Measurements from ENCODE around the gene CBR3. TPM values are rescaled to one million over a fixed set of nuclear protein-coding genes. Genes with fewer than 3 reads are reported as not detected.
A peak's percentile ranks its signal among the peaks of the same experiment; 100 is the strongest.

The CBR3 gene
- total RNA-seq, 2 donors from 2014 or later: 19.3 to 27.6 TPM

- H3K27me3 ChIP-seq (replicated peaks; ENCODE audit: insufficient read depth): no peaks in the 10 kb centered on the region
- H3K4me1 ChIP-seq (ENCODE audit: control insufficient read depth in 1 of 2, low read depth in 2 of 2): peaks cover 9 to 14% of the 10 kb centered on the region in 2 donors
- ATAC-seq (ENCODE audit: insufficient number of reproducible peaks, low FRiP score, low read depth) (no peak), DNase-seq (ENCODE audit: low spot score) (no peak)
- H3K9me3 ChIP-seq: no peaks in the 10 kb centered on the region
- H3K36me3 ChIP-seq: no peaks in the 10 kb centered on the region
- H3K4me3 ChIP-seq: no peak overlapping the region
- no peak for TF ChIP-seq CTCF (IDR thresholded peaks at IDR 0.05)
- H3K27ac ChIP-seq: no peak overlapping the region
Measured at GRCh38 chr21:36148886-36149285, 14.0 kb downstream of the CBR3 start.

DNA sequence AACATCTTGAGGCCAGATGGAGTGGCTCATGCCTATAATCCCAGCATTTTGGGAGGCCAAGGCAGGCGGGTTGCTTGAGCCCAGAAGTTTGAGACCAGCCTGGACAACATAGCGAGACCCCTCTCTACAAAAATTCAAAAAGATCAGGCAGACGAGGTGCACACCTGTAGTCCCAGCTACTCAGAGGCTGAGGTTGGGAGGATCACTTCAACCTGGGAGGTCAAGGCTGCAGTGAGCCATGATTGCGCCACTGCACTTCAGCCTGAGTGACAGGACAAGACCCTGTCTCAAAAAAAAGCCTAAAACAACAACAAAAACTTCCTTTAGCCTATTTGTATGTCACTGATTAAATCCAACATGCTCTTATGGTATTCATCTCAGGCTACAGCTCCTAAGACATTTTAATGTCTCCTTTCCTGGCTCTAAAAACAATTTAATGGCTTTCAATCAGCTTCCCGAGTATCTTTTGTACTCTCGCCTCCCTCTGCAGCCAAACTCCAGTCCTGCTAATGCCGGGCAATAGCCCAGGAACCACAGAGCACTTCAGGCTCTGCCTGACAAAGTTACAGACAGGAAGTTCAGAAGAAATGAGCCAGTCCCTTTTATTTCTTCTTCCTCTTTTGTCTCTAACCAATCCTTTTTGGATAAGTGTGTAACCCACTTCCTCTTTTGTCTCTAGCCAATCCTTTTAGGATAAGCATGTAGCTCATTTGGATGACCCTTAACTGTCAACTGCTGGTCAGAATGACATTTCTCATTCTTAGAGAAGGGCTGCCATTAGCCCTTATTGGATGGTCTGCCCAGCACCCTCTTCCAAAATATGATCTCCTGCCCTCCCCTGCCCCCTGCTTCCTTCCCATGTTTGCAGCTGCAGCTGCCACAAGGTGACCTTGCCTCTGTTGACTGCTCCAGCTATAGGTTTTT is 15.2 kb downstream of the CBR3 start:
- H3K9me3 ChIP-seq: no peaks in the 10 kb centered on the region
- H3K36me3 ChIP-seq: no peaks in the 10 kb centered on the region
- peak overlapping the region; percentile 68 to 85 for H3K27ac ChIP-seq
- DNase-seq (ENCODE audit: low spot score) (no peak), ATAC-seq (ENCODE audit: insufficient number of reproducible peaks, low FRiP score, low read depth) (no peak)
- H3K4me3 ChIP-seq: no peak overlapping the region
- H3K4me1 ChIP-seq (ENCODE audit: control insufficient read depth in 1 of 2, low read depth in 2 of 2): peaks cover 9 to 15% of the 10 kb centered on the region in 2 donors
- no peaks in the 10 kb centered on the region for H3K27me3 ChIP-seq (replicated peaks; ENCODE audit: insufficient read depth)
- no peak for TF ChIP-seq CTCF (IDR thresholded peaks at IDR 0.05)

DNA sequence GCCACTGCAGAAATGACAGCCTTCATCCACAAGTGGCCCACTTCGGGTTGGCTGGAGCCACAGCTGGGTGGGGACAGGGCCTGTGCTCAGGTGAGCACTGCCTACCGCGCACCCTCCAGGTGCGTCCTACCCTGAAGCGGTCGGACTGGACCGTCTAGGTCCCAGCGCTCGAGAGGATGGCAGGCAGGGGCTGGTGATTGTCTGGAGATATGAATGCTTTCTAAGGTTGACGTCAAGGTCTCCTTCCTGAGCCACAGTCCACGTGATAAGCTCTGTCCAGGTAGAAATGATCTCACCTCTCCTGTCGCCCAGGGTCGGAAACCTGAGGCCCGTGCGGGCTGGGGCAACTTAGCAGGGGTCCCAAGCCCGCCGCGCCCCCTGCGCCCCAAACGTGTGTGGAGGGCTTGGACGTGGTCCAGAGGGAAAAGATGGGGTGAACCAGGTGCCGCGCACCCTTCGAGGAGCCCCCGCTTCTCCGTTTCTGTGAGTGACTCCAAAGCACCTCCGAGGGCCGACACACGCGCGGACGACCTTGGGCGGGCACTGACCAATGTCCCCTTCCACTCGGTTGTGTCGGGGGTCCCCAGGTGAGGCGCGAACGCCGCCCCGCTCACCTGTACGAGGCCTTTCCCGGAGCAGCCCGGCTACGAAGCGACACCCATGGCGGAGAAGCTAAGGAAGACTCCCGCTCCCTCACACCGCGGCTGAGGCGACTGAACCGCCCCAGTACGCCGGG is 20.9 kb downstream of the CBR3 start:
- ATAC-seq (ENCODE audit: insufficient number of reproducible peaks, low FRiP score, low read depth): no peak
- Histone ChIP-seq H3K4me1 (ENCODE audit: control insufficient read depth in 1 of 2, low read depth in 2 of 2) (peaks cover 5 to 15% of the 10 kb centered on the region in 2 donors), H3K4me3 (peak overlapping the region; percentile 82), H3K27ac (peak overlapping the region; percentile 1 to 44), H3K36me3 (no peaks in the 10 kb centered on the region), H3K9me3 (no peaks in the 10 kb centered on the region), H3K27me3 (replicated peaks; ENCODE audit: insufficient read depth) (no peaks in the 10 kb centered on the region)
- no peak for TF ChIP-seq CTCF (IDR thresholded peaks at IDR 0.05)
- DNase-seq (ENCODE audit: low spot score): no peak

DNA sequence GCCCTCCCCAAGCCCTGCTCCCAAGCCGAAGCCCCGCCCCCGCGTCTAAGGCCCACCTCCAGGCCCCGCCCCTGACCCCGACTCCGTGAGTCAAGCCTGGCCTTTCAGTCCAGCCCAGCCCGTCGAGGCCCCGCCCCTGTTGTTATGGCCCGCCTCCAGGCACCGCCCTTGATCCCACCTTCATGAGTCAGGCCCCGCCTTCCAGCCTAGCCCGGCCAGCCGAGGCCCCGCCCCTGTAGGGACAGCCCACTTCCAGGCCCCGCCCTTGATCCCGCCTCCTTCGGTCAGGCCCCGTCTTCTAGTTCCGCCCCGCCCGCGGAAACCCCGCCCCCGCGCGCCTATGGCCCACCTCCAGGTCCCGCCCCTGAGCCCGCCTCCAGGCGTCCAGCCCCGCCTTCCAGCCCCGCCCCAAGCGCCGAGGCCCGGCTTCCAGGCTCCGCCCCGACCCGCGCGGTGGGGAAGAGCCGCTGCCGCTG is 21.5 kb downstream of the CBR3 start:
- ATAC-seq (ENCODE audit: insufficient number of reproducible peaks, low FRiP score, low read depth) (peak; percentile 91), DNase-seq (ENCODE audit: low spot score) (peak; percentile 97)
- H3K27ac ChIP-seq: peak overlapping the region; percentile 45 to 57
- H3K4me1 ChIP-seq (ENCODE audit: control insufficient read depth in 1 of 2, low read depth in 2 of 2): peaks cover 5 to 15% of the 10 kb centered on the region in 2 donors
- H3K27me3 ChIP-seq (replicated peaks; ENCODE audit: insufficient read depth): no peaks in the 10 kb centered on the region
- peak overlapping the region; percentile 82 for H3K4me3 ChIP-seq
- TF ChIP-seq CTCF (IDR thresholded peaks at IDR 0.05): no peak
- H3K36me3 ChIP-seq: no peaks in the 10 kb centered on the region
- H3K9me3 ChIP-seq: no peaks in the 10 kb centered on the region
